K562 (cell line): ENCODE results near the gene RASGRP4. TPM values are rescaled to one million over a fixed set of nuclear protein-coding genes. Genes with fewer than 3 reads are reported as not detected.

ENCODE experiments used
- EP400 ChIP-seq: fragments of 450-650 bp; IDR thresholded peaks from 2 replicates; pipeline ENCODE4 v1.6.1; 2017; ENCODE audit warnings: antibody characterized with exemption, mild to moderate bottlenecking, moderate library complexity
- GATA2 ChIP-seq: sonication (generic); formaldehyde crosslinking; IDR thresholded peaks from 2 replicates; pipeline ENCODE4 v1.4.0; 2020; ENCODE audit warnings: mild to moderate bottlenecking, missing genetic modification reagents
- MED1 ChIP-seq: sonication (generic); formaldehyde crosslinking; IDR thresholded peaks from 2 replicates; pipeline ENCODE4 v1.8.1; 2023; ENCODE audit warnings: missing genetic modification reagents, borderline replicate concordance
- SRSF7 ChIP-seq: fragments of 200-400 bp; formaldehyde crosslinking; optimal IDR thresholded peaks from 2 replicates; pipeline ENCODE3; 2017; ENCODE audit warnings: mild to moderate bottlenecking, low read depth, low read length
- STAT5A ChIP-seq: IDR thresholded peaks from 2 replicates; pipeline ENCODE4 v1.6.1; 2012; ENCODE audit warnings: low read length, inconsistent platforms, borderline replicate concordance
- ZNF134 ChIP-seq: fragments of 250-450 bp; sonication (Bioruptor Pico); conservative IDR thresholded peaks from 2 replicates; pipeline ENCODE4 v1.4.0; 2020
- polyA plus RNA-seq, 8 experiments: library from polyadenylated mRNA; depleted of rRNA in 4 of 8; stranded (reverse) in 5 of 8; unstranded in 3 of 8; fragments of >200 nt; fragmentation: Nextera tagmentation in 2 of 8; fragmentation: Illumina TruSeq in 1 of 8; extraction: Ambion mirVana in 2 of 8; extraction: Trizol in 1 of 8; gene quantifications; 2 replicates each; pipeline versions ENCODE4 v1.2.1 to v1.2.3, GENCODE V29; 2011 to 2014; ENCODE audit warnings: inconsistent platforms in 1 of 8, missing spikeins in 1 of 8
- total RNA-seq, 7 experiments: library from RNA; depleted of rRNA in 6 of 7; stranded (reverse); fragments of >200 nt in 6 of 7; fragmentation: Illumina TruSeq in 2 of 7; extraction: Trizol in 2 of 7; gene quantifications; 2 replicates each; pipeline versions ENCODE4 v1.2.1 to v1.2.3, GENCODE V29; 2011 to 2021; ENCODE audit warnings: low replicate concordance in 1 of 7
- TF ChIP-seq, protein P1 (sequence below): fragments of 450-650 bp; IDR thresholded peaks from 2 replicates; pipeline ENCODE4 v1.6.1; 2016; ENCODE audit warnings: antibody characterized with exemption
- TF ChIP-seq, protein P2 (sequence below), 2 experiments: IDR thresholded peaks; 2 replicates each; pipeline ENCODE4 v1.6.1; 2012; ENCODE audit warnings: improper control_type of control experiment in 2 of 2, low read depth in 2 of 2, low read length in 2 of 2, borderline replicate concordance in 1 of 2
- TF ChIP-seq, protein P3 (sequence below): fragments of 450-650 bp; formaldehyde crosslinking; IDR thresholded peaks from 2 replicates; pipeline ENCODE4 v1.4.0; 2020; ENCODE audit warnings: mild to moderate bottlenecking
- TF ChIP-seq, protein P4 (sequence below): fragments of 250-450 bp; sonication (Bioruptor Pico); IDR thresholded peaks from 2 replicates; pipeline ENCODE4 v1.8.0; 2021; ENCODE audit warnings: mild to moderate bottlenecking, moderate library complexity
- TF ChIP-seq, protein P5 (sequence below): sonication (generic); formaldehyde crosslinking; IDR thresholded peaks from 2 replicates; pipeline ENCODE4 v1.8.0; 2022; ENCODE audit warnings: mild to moderate bottlenecking, missing genetic modification reagents
- TF ChIP-seq, protein P6 (sequence below): fragments of 450-650 bp; IDR thresholded peaks from 2 replicates; pipeline ENCODE4 v1.6.1; 2016
- TF ChIP-seq, protein P7 (sequence below), 2 experiments: fragments of 450-650 bp; IDR thresholded peaks; 2 replicates each; pipeline ENCODE4 v1.6.1; 2018; ENCODE audit warnings: mild to moderate bottlenecking in 2 of 2, low read depth in 1 of 2; ENCODE audit not compliant: partially characterized antibody in 2 of 2
- TF ChIP-seq, protein P8 (sequence below): sonication (generic); formaldehyde crosslinking; IDR thresholded peaks from 2 replicates; pipeline ENCODE4 v1.8.0; 2022; ENCODE audit warnings: missing genetic modification reagents, mild to moderate bottlenecking, borderline replicate concordance

RASGRP4 gene
- total and polyA plus RNA-seq, 9 of the 15 experiments (the other 6 are each of a cell fraction or from before 2014, with no cell fraction given): 0.39 to 4.6 (median 3.8) TPM

DNA sequence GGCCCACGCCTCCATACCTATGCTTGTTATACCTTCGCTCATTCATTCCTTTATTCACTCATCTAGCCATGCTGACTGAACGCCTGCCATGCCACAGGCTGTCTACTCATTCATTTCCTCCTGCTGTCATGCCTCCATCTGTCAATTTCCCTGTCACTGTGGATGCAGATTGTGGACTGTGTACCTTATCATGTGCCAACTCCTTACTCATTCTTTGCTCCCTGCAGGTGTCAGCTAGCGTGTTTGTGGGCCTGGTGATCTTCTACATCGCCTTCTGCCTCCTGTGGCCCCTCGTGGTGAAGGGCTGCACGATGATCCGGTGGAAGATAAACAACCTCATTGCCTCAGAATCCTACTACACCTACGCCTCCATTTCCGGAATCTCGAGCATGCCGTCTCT is 55.7 kb downstream of the RASGRP4 start (continued):
- TF ChIP-seq, protein P1, sequence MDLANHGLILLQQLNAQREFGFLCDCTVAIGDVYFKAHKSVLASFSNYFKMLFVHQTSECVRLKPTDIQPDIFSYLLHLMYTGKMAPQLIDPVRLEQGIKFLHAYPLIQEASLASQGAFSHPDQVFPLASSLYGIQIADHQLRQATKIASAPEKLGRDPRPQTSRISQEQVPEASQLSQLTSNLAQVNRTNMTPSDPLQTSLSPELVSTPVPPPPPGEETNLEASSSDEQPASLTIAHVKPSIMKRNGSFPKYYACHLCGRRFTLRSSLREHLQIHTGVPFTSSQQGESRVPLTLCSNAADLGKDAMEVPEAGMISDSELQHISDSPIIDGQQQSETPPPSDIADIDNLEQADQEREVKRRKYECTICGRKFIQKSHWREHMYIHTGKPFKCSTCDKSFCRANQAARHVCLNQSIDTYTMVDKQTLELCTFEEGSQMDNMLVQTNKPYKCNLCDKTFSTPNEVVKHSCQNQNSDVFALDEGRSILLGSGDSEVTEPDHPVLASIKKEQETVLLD: peak; percentile 29; the same call in 1 of the 2 replicates
- TF ChIP-seq, protein P2, sequence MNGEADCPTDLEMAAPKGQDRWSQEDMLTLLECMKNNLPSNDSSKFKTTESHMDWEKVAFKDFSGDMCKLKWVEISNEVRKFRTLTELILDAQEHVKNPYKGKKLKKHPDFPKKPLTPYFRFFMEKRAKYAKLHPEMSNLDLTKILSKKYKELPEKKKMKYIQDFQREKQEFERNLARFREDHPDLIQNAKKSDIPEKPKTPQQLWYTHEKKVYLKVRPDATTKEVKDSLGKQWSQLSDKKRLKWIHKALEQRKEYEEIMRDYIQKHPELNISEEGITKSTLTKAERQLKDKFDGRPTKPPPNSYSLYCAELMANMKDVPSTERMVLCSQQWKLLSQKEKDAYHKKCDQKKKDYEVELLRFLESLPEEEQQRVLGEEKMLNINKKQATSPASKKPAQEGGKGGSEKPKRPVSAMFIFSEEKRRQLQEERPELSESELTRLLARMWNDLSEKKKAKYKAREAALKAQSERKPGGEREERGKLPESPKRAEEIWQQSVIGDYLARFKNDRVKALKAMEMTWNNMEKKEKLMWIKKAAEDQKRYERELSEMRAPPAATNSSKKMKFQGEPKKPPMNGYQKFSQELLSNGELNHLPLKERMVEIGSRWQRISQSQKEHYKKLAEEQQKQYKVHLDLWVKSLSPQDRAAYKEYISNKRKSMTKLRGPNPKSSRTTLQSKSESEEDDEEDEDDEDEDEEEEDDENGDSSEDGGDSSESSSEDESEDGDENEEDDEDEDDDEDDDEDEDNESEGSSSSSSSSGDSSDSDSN (IDR thresholded peaks at IDR 0.05; ENCODE audit: borderline replicate concordance in 1 of 2, low read depth in 2 of 2, low read length in 2 of 2): no peak
- TF ChIP-seq STAT5A (peak; percentile 50; the same call in 1 of the 2 replicates), EP400 (no peak), GATA2 (CRISPR knock-in tag) (peak; percentile 55; the same call in 1 of the 2 replicates), ZNF134 (CRISPR knock-in tag) (no peak), MED1 (no peak), SRSF7 (no peak)
- TF ChIP-seq, protein P3, sequence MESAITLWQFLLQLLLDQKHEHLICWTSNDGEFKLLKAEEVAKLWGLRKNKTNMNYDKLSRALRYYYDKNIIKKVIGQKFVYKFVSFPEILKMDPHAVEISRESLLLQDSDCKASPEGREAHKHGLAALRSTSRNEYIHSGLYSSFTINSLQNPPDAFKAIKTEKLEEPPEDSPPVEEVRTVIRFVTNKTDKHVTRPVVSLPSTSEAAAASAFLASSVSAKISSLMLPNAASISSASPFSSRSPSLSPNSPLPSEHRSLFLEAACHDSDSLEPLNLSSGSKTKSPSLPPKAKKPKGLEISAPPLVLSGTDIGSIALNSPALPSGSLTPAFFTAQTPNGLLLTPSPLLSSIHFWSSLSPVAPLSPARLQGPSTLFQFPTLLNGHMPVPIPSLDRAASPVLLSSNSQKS: no peak
- TF ChIP-seq, protein P4, sequence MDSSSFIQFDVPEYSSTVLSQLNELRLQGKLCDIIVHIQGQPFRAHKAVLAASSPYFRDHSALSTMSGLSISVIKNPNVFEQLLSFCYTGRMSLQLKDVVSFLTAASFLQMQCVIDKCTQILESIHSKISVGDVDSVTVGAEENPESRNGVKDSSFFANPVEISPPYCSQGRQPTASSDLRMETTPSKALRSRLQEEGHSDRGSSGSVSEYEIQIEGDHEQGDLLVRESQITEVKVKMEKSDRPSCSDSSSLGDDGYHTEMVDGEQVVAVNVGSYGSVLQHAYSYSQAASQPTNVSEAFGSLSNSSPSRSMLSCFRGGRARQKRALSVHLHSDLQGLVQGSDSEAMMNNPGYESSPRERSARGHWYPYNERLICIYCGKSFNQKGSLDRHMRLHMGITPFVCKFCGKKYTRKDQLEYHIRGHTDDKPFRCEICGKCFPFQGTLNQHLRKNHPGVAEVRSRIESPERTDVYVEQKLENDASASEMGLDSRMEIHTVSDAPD: no peak
- TF ChIP-seq, protein P5, sequence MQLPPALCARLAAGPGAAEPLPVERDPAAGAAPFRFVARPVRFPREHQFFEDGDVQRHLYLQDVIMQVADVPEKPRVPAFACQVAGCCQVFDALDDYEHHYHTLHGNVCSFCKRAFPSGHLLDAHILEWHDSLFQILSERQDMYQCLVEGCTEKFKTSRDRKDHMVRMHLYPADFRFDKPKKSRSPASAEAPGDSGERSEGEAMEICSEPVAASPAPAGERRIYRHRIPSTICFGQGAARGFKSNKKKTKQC (CRISPR knock-in tag): no peak
- TF ChIP-seq, protein P6, sequence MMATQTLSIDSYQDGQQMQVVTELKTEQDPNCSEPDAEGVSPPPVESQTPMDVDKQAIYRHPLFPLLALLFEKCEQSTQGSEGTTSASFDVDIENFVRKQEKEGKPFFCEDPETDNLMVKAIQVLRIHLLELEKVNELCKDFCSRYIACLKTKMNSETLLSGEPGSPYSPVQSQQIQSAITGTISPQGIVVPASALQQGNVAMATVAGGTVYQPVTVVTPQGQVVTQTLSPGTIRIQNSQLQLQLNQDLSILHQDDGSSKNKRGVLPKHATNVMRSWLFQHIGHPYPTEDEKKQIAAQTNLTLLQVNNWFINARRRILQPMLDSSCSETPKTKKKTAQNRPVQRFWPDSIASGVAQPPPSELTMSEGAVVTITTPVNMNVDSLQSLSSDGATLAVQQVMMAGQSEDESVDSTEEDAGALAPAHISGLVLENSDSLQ: peak; percentile 76
- TF ChIP-seq, protein P7, sequence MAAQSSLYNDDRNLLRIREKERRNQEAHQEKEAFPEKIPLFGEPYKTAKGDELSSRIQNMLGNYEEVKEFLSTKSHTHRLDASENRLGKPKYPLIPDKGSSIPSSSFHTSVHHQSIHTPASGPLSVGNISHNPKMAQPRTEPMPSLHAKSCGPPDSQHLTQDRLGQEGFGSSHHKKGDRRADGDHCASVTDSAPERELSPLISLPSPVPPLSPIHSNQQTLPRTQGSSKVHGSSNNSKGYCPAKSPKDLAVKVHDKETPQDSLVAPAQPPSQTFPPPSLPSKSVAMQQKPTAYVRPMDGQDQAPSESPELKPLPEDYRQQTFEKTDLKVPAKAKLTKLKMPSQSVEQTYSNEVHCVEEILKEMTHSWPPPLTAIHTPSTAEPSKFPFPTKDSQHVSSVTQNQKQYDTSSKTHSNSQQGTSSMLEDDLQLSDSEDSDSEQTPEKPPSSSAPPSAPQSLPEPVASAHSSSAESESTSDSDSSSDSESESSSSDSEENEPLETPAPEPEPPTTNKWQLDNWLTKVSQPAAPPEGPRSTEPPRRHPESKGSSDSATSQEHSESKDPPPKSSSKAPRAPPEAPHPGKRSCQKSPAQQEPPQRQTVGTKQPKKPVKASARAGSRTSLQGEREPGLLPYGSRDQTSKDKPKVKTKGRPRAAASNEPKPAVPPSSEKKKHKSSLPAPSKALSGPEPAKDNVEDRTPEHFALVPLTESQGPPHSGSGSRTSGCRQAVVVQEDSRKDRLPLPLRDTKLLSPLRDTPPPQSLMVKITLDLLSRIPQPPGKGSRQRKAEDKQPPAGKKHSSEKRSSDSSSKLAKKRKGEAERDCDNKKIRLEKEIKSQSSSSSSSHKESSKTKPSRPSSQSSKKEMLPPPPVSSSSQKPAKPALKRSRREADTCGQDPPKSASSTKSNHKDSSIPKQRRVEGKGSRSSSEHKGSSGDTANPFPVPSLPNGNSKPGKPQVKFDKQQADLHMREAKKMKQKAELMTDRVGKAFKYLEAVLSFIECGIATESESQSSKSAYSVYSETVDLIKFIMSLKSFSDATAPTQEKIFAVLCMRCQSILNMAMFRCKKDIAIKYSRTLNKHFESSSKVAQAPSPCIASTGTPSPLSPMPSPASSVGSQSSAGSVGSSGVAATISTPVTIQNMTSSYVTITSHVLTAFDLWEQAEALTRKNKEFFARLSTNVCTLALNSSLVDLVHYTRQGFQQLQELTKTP (IDR thresholded peaks at IDR 0.05; ENCODE audit: low read depth in 1 of 2, partially characterized antibody in 2 of 2): no peak
- TF ChIP-seq, protein P8, sequence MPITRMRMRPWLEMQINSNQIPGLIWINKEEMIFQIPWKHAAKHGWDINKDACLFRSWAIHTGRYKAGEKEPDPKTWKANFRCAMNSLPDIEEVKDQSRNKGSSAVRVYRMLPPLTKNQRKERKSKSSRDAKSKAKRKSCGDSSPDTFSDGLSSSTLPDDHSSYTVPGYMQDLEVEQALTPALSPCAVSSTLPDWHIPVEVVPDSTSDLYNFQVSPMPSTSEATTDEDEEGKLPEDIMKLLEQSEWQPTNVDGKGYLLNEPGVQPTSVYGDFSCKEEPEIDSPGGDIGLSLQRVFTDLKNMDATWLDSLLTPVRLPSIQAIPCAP: no peak
